Hepatocyte (in vitro differentiated cells): Measurements from ENCODE around the gene FAAH2.

Source experiments
- EZH2 ChIP-seq: fragments of 200-600 bp; sonication (generic); IDR thresholded peaks from 2 replicates; pipeline ENCODE4 v1.6.1; 2016; ENCODE audit warnings: antibody characterized with exemption, mild to moderate bottlenecking, borderline replicate concordance
- TF ChIP-seq, protein P1 (sequence below): fragments of 200-600 bp; sonication (generic); IDR thresholded peaks from 2 replicates; pipeline ENCODE4 v1.5.1; 2016; ENCODE audit warnings: antibody characterized with exemption, mild to moderate bottlenecking; ENCODE audit not compliant: poor library complexity

- no peak for TF ChIP-seq EZH2
- TF ChIP-seq, protein P1, sequence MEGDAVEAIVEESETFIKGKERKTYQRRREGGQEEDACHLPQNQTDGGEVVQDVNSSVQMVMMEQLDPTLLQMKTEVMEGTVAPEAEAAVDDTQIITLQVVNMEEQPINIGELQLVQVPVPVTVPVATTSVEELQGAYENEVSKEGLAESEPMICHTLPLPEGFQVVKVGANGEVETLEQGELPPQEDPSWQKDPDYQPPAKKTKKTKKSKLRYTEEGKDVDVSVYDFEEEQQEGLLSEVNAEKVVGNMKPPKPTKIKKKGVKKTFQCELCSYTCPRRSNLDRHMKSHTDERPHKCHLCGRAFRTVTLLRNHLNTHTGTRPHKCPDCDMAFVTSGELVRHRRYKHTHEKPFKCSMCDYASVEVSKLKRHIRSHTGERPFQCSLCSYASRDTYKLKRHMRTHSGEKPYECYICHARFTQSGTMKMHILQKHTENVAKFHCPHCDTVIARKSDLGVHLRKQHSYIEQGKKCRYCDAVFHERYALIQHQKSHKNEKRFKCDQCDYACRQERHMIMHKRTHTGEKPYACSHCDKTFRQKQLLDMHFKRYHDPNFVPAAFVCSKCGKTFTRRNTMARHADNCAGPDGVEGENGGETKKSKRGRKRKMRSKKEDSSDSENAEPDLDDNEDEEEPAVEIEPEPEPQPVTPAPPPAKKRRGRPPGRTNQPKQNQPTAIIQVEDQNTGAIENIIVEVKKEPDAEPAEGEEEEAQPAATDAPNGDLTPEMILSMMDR: no peak
These were observed 131.3 kb downstream of the FAAH2 start for GRCh38 chrX:57417827-57418226.
